Skin epidermis (tissue), 12 donors: Measurements from ENCODE around the gene EVI5L.
"Not testable (repeated sequence)": the region's sequence is repeated elsewhere in the genome, so short reads cannot be mapped to it uniquely, and the experiment has no call there.

Experiments
- H3K27ac ChIP-seq, 21 experiments: fragments of 200-600 bp; sonication (generic) in 11 of 21; one replicate each; pipeline ENCODE4 v1.5.0; 2020; ENCODE audit warnings: mild to moderate bottlenecking in 3 of 21, inconsistent platforms in 2 of 21, moderate library complexity in 2 of 21
- H3K4me3 ChIP-seq, 7 experiments: fragments of 200-600 bp; sonication (generic) in 2 of 7; one replicate each; pipeline ENCODE4 v1.5.0; 2020; ENCODE audit warnings: inconsistent platforms in 2 of 7, mild to moderate bottlenecking in 2 of 7, moderate library complexity in 1 of 7

EVI5L gene

DNA sequence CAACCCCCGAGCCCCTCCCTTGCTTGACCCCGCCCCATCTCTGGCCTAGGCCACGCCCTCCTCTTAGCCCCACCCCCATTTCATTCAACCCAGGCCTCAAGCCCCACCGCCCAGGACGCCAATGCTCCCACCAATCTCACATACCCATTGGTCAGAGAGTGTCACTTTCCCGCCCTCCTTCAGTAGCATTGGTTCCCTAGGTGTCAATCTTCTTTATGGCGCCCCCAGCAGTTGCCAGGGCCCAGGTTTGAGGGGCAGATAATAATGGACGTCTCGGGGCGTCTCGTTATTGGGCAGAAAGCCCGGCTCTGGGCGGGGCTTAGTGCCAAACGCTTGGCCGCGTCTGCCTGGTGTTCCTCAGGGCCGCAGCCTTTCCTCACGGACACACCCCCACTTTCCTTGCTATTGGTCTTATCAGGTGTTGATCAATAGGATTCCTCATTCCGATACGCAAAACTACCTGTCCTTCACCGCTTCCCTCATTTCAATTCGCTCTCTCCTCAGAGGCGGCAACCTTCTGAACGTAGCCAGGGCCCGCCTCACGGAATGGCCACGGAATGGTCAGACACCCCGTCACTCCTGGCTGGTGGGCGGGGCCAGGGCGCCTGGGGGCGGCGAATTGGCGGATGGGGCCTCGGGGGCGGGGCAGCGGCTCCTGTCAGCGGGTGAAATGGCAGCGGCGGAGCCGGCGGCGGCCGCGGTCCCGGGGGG lies at the start of gene EVI5L:
TSS of gene EVI5L (plus strand) at position 658 of the 711 bp plus-strand sequence. CDS start 16,325 bp downstream, outside the sequence.
- Histone ChIP-seq H3K4me3 (peak within 1 kb of the TSS; percentile 65 to 87 (median 72)), H3K27ac (peak within 1 kb of the TSS in 15 of 21 experiments; percentile 16 to 90 (median 73))

DNA sequence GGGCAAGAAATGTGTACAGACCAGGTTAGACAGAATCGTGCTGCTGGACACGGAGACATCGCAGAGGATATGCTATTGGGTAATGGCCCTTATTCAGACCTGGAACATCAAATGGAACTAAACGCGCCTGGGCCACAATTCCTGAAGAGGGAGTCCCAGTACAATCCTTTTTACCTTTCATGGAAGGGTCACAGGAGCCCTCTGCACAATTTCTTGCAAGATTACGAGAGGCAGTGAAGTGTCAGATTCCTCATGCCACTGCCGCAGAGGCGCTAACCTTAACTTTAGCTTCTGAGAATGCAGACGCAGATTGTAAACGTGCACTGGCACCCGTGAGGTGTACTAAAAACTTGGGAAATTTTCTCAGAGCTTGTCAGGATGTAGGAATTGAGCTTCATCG lies 48.9 kb upstream of the EVI5L start:
- Histone ChIP-seq H3K4me3 (no peak overlapping the region), H3K27ac (no peak overlapping the region)

- H3K4me3 ChIP-seq = no peak overlapping the region
- no peak overlapping the region for H3K27ac ChIP-seq
These were observed 46.0 kb upstream of the EVI5L start for GRCh38 chr19:7783991-7784423.

- no peak overlapping the region for H3K4me3 ChIP-seq
- H3K27ac ChIP-seq = no peak overlapping the region
These were observed 45.2 kb upstream of the EVI5L start for GRCh38 chr19:7784856-7785255.

- no peak overlapping the region for H3K27ac ChIP-seq
- H3K4me3 ChIP-seq = peak overlapping the region in 1 of 7 experiments; percentile 7
These were observed 42.9 kb upstream of the EVI5L start for GRCh38 chr19:7787141-7787540.

DNA sequence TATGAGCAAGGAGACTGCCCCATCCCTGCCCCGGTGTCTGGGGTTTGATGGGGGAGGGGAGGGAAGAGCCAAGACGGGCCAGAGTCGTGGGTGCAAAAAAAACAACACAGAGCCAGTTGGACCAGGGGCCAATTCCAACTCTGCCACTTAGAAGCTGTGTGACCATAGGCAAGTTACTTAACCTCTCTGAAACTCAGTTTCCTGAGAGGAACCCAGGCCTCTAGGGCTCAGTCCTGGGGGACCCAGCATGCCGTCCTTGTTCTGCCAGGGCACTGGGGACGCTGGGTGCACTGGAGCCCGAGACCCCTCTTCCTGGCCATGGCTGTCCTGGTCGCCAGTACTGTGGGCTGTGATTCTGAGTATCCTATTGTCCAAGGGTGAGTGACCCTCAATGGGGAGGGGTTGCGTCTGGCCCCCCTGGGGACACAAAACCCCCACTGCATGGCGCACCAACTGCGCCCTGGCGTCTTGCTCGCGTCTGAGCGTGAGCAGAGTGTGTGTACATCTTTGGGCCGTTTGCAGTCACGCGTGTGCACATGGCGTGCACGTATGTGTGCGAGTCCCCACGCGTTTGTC lies 42.3 kb upstream of the EVI5L start:
- Histone ChIP-seq H3K27ac (peak overlapping the region in 1 of 21 experiments; percentile 38), H3K4me3 (peak overlapping the region in 1 of 7 experiments; percentile 7)

GRCh38 chr19:7788178-7788932 lies 41.7 kb upstream of the EVI5L start:
- Histone ChIP-seq H3K4me3 (peak overlapping the region in 1 of 7 experiments; percentile 7), H3K27ac (no peak overlapping the region)

DNA sequence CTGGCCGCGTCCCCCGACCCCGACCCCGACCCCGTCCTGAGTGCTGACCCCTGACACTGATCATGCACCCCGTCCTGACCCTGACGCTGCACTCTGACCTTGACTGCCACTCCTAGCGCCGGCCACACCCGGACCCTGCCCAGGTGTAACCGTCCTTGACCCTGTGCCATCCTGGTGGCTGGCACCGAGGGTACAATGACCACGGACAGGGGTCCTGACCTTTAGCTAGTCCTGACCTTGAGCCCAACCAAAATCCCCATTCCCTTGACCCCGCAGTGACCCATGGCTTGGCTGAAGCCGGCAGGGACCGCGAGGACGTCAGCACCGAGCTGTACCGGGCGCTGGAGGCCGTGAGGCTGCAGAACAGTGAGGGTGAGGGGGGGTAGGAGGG lies 41.1 kb upstream of the EVI5L start:
- no peak overlapping the region for H3K4me3 ChIP-seq

DNA sequence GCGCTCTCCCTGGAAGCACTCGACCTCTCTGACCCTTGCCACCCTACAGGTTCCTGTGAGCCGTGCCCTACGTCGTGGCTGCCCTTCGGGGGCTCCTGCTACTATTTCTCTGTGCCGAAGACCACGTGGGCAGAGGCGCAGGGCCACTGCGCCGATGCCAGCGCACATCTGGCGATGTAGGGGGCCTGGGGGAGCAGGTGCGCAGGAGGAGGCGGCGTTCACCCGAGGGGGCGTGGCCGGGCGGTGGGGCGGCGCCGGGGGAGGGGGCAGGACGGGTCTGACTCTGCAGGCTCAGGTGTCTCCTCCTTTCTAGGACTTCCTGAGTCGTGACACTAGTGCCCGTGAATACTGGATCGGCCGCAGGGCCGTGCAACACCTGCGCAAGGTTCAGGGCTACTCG lies 40.6 kb upstream of the EVI5L start:
- no peak overlapping the region for H3K27ac ChIP-seq
- no peak overlapping the region for H3K4me3 ChIP-seq

More for the DNA sequence above, 41.1 kb upstream of the EVI5L start:
- no peak overlapping the region for H3K27ac ChIP-seq

DNA sequence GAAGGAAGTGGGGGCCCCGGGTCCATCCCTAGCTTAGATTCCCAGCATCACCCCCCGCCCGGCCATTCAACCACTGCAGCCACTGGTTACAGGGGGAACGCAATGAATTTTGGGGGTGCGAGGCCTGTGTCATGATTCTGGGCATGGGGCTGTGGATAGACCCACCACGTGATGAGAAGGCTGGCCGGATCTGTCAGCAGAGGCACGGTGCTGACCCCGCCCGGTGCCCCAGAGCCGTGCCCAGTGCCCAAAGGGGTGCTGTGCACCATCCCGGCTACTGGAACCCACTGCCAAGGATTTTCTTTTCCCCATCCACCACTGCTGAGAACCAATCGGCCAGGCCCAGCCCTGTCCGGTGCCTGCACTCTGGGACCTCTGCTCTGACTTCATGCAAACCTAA lies 39.6 kb upstream of the EVI5L start:
- H3K4me3 ChIP-seq = no peak overlapping the region
- no peak overlapping the region for H3K27ac ChIP-seq

DNA sequence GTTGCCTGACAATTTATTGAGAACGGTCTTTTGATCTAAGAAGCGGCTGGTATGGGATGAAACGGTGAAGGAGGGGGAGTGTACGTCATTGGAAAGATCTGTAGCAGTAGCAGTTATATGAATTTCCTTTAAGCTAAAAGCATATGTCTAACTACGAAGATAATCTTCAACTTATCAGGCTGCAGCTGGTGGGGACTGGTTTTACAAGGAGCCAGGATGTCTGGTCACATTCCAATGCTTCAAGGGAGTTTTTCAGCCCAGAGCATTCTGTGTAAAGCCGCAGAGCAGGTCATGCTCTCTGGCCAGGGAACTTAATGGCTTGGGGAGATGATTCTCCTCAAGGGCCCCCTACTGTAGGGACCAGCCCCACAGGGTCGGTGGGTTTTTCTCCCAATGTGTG lies 37.7 kb upstream of the EVI5L start:
- Histone ChIP-seq H3K27ac (no peak overlapping the region), H3K4me3 (no peak overlapping the region)

- not testable (repeated sequence) for H3K27ac ChIP-seq, H3K4me3 ChIP-seq
These were observed 37.3 kb upstream of the EVI5L start for GRCh38 chr19:7792701-7793100.

DNA sequence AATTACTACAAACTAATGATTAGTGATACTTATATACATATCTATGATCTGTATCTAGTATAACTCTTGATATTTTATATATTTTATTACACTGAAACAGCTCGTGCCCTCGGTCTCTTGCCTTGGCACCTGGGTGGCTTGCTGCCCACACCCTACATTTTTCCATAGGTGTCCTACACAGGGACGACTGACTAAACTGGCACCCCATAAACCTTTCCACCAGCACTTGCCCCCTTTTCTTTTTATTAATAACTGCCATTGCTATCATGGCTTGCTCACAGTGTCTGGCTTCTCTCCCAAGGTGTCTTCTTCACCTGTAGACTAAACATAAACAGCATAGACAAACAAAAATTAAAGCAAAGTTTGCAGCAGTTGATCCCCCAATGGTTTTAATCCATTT lies 36.5 kb upstream of the EVI5L start:
- no peak overlapping the region for H3K27ac ChIP-seq

DNA sequence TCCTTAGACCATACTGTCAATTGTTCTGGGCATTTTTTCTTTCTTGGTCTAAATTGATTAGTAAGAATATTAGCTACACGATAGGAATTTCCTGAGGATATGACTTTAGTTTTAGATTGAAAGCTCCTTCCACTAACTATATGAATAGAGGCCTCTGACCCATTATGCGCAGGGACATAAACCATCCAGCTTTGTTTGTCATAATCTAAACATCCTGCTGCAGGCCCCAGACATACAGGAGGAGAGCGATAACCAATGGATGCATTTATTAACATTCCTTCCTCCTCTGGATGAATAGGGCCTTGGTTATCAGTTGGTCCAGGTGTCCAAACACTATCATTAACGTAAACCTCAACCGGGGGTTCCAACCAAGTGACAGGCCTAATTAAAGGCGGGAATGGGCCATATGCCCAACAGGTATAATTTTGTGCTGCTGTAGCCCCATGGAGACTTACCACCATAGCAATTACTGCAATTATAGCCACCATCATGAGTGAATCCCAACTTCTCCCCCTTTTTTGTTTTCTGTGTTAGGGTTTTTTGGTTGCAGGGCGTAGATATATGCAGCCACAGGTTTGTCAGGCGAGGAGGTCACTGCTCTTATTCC lies 34.4 kb upstream of the EVI5L start:
- no peak overlapping the region for H3K27ac ChIP-seq
- no peak overlapping the region for H3K4me3 ChIP-seq

More for the DNA sequence above, 36.5 kb upstream of the EVI5L start:
- H3K4me3 ChIP-seq = no peak overlapping the region

DNA sequence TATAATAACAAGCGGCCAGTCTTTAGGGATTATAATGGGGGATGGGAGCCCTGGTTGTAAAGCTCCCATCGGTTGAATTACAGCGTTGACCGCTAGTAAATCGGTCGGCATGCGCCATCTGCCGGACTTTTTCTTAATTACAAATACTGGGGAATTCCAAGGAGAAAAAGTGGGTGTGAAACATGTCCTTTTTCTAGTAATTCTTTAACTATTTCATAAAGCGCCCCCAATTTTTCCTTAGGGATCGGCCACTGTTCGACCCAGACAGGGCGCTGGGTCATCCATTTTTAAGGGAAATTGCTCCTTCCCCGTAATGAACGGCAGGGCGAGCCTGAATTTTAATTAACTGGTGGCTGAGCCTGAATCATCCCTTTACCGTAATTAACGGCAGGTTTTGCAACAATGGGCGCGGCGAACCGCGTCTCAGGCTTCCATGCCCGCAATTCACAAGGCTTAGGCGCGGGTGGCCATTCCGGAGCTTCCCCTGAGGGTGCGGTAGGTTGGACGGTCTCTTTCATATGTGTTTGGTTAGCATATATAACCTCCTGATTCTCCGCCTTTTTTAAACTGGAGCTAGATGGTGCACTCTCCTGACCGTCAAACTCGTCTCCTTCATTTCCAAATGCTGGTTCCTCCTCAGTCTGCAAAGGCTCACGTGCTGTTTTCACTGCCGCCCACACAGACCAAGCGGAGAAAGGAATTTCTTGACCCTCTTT lies 30.2 kb upstream of the EVI5L start:
- Histone ChIP-seq H3K27ac (peak overlapping the region in 8 of 21 experiments; percentile 21 to 59 (median 46)), H3K4me3 (peak overlapping the region in 1 of 7 experiments; percentile 21)

DNA sequence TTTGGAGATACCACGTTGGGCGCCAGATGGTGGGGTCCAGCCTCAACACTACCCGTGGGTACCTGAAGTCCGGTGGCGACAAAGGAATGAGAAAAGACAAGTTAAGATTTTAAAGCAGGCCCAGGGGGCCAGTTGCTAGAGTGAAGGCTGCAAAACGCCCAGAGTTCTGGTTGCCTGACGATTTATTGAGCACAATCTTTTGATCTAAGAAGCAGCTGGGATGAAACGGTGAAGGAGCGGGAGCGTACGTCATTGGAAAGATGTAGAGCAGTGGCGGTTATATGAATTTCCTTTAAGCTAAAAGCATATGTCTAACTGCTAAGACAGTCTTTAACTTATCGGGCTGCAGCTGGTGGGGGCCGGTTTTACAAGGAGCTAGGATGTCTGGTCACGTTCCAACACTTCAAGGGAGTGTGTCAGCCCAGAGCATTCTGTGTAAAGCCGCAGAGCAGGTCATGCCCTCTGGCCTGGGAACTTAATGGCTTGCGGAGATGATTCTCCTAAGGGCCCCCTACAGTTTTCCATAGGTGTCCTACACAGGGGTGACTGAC lies 28.9 kb upstream of the EVI5L start:
- no peak overlapping the region for H3K4me3 ChIP-seq
- no peak overlapping the region for H3K27ac ChIP-seq

DNA sequence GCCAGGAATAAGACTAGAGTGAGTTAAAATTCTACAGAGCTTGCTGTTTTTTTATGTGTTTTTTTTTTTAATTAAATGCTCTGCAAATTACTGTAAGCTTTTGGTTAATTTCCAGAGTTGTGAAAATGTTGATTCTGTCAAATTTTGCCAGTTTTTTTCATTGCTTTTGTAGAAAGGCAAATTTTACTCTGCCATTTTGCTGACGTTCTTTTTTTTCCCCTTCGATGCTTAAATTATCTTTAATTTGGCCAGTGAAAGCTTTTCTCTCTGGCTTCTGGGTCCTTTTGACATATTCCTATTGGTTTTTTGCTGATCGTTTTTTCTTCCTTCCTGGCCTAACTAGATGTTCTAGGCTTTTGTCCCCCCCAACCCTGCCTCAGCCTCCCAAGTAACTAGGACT lies 23.8 kb upstream of the EVI5L start:
- Histone ChIP-seq H3K27ac (no peak overlapping the region), H3K4me3 (no peak overlapping the region)

GRCh38 chr19:7806876-7807275 lies 23.1 kb upstream of the EVI5L start:
- no peak overlapping the region for H3K4me3 ChIP-seq
- H3K27ac ChIP-seq = no peak overlapping the region

DNA sequence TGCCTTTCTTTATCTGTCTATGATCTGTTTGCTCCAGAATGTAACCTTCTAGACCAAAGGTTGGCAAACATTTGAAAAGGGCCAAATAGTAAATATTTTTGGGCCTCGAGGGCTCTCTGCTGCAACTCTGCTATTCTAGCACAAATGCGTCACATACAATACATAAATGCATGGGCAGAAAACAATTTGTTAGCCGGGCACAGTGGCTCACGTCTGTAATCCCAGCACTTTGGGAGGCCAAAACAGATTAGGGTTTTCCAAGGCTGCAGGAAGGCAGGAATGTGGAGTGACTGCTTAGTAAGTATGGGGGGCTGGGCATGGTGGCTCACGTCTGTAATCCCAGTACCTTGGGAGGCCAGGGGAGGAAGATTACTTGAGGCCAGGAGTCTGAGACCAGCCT lies 21.9 kb upstream of the EVI5L start:
- no peak overlapping the region for H3K27ac ChIP-seq
- H3K4me3 ChIP-seq = no peak overlapping the region
